Stimulated activated CD4-positive, alpha-beta T cell treated with anti-CD3 and anti-CD28 coated beads, Interleukin-1b, Interleukin-23, amount 100 ng/mL, for 48 hours (primary cell): Measurements from ENCODE around the gene ABCC12.

Experiments
- DNase-seq: peaks from one replicate; pipeline ENCODE4 v3.0.0-alpha.2; 2020

ABCC12 gene

DNA sequence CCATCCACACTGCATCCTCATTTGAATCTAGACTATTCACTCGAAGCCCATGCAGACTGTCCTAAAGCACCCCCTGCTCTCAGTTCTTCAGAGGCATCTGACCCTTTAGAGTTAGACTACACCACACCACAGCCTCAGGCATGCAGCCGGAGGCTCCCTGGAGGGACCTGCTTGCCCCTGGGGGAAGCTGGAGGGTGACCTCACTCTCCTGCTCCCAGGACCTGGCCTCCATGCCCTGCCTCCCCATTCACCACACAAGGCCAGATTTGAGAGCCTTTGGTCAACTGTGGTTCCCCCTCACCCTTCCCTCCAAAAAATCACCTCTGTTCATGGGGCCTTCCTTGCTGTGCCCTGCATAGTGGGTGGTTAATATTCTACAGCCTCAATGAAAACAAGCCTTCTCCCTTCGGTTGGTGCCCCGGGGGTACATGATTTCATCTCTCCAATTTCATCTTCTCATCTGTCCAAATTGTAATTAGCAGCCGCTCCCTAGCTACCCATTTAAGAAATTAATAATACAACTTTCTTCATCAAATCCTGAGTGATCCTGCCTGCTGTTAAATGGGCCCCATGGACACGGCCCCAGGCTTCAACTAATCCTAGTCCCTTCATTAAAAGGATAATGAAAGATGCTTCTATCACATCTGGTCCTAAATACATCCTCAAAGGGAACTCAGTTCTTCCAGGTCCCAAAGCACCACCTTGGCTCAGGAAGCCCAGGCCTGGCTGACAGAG lies 24.4 kb downstream of the ABCC12 start:
- DNase-seq = no peak

DNA sequence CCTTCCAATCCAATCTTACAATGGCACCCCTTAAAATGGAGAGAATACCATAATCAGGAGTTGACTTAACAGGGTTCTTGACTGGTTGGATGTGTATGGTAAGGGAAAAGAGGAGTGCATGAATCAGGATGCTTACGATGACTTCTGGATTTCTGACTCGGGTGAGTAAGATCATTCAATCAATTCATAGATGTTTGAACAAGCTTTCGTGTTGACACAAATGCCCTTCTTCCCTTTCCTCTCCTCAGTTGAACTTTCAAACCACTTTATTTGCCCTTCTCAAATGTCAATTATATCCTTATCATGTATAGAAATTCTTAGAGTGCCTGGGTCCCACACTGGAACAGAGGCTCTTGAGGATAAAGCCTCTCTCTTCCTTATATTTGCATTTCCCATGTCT lies 25.9 kb downstream of the ABCC12 start:
- DNase-seq = no peak

DNA sequence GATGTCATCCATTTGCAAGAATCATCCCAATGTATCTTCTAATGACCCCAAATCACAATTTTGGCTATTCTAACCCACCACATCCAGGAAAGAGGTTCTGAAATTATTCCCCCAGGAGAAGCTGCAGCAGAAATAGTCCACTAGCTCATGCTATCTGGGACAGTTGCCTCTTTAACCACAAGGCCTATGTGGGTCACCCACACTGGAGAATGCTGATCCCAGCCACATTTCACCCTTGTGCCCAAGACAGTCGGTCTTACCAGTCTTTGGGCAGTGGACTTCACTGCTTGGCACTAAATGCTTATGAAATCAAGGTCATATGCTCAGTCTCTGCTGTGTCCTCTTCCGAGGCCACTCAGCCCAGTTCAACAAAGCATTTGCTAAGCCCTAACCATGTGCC lies 27.0 kb downstream of the ABCC12 start:
- DNase-seq = no peak

GRCh38 chr16:48126801-48127644 lies 28.8 kb downstream of the ABCC12 start:
- no peak for DNase-seq

GRCh38 chr16:48125888-48126287 lies 29.9 kb downstream of the ABCC12 start:
- DNase-seq = no peak

DNA sequence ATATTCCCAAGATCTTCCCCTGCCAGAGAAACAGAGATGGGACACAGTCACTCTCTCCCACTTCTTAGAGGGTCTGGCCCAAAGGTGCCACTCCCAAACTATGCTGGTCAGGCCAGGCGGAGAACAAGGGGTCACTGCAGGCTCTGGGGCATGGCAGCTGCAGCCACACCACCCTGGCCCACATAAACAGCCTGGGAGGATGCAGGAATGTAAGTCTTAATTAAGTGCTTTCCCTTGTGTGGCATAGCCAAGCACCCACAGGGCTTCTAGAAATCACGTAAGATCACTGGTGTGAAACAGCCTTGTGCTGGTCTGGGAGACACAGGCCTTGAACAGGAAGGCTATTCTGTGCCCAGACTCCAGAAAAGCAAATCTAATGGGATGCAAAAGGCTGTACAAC lies 31.5 kb downstream of the ABCC12 start:
- no peak for DNase-seq

DNA sequence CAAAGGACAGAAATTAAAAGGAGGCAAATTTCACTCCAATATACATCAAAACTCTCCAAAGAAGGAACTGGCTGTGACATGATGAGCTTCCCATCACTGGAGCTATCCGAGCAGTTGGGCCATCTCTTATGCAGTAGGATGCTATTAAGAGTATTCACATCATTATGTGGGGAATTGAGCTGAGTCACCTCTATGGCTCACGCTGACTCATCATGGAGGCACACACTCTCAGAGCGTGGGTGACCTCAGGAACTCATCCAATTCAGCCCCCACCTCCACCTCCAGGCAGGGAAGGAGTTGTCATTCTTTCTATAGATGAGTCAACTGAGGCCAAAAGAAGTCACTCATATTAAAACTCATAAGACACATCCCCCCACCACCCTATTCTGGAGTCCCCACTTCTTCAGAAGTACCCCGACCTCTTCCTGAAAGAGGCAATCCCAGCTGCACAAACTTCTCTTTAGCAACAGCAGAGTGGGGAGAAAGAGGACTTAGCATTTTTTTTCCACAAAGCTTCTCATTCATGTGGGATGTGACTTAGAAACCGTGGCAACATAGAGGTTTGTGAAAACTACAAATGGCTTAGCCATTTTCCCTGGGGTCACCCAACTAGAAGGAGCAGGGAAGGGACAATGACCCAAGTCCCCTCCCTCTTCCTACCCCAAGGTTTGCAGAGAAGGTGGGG lies 32.5 kb downstream of the ABCC12 start:
- DNase-seq = peak; percentile 86

- DNase-seq = no peak
Observed at GRCh38 chr16:48121276-48121675, 34.5 kb downstream of the ABCC12 start.

DNA sequence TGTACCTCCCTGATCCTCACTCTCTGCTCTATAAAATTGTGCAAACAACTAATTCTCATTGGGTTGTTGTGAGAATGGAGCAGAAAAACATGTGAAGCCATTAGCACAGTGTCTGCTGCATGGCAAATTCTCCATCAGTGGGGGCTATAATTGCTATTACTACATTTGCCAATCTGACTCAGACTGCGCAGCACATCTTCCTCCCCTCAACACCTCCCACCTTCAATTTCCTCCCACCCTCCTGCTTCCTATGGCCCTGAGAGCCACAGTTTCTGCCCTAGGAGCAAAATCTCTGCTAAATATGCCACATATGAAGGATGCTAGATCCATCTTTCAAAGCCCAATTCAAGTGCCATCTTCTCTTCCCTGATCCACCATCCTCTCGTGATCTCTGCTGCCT lies 37.0 kb downstream of the ABCC12 start:
- DNase-seq = no peak

GRCh38 chr16:48117217-48118105 lies 38.3 kb downstream of the ABCC12 start:
- peak; percentile 68 for DNase-seq

DNA sequence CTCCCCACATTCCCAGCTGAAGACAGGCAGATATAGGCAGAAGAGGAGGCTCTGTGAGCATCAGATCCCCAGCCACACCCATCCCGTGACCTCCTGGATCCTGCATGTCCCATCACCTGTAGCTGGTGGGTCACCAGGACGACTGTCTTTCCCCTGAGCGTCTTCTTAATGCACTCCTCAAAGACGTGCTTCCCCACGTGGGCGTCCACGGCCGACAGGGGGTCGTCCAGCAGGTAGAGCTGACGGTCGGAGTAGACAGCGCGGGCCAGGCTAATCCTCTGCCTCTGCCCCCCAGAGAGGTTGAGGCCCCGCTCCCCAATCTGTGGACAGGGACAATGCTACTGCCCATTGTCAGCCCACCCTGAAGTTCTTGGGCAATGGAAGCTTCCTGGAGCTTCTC lies 40.5 kb downstream of the ABCC12 start:
- no peak for DNase-seq

DNA sequence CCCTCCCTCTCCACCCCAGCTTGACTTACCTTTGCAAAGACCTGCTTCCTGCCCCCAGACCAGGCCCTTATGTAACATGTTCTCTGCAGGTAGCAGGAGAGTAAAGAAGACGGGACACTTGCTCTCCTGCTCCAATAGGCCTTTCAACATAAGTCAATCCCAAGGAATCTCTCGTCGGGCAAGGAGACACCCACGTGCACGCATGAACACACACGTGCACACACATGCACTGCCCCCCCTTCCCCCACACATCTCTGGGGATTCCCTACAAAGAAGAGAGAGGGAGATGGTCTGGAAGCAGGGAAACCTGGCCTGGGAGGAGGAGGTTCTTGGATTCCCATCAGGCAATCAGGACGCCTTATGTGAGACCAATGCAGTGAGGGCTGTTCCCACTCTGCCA lies 41.4 kb downstream of the ABCC12 start:
- no peak for DNase-seq

GRCh38 chr16:48113471-48113870 lies 42.3 kb downstream of the ABCC12 start:
- no peak for DNase-seq

DNA sequence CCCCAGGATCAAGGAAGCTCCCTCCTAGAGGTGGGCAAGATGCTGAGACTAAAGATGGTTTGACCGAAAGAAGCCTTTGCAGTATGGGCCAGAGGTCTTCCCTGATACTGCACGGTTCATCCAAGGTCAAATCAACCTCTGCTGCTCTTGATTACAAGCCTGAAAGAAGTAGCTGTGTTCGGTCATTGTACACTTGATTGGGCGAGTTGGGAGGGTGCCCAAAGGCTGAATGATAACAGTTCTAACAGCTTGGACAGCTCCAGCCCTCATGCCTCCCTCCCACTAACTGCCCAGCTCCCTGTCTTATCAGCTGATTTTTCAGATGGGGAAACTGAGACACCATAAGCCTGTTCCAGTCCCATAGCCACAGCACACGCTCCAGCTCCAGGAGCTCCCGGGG lies 42.8 kb downstream of the ABCC12 start:
- no peak for DNase-seq

DNA sequence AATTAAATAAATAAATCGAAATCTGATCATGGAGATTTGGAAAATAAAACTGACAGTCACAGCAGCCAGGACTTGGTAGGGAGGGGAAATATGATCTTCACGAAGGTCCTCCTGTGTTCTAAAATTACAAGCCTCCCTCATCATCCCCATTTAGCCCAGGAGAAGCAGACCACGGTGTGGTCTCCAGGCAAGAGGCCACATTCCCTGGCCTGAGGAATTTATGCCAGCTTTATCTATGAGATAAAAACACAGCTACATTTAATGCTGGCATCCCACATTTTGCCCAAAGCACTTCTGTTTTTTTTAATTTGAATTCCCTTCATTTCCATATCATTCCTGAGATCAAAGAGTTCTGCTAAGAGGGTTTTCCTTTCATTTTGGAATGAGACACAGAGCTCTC lies 43.2 kb downstream of the ABCC12 start:
- no peak for DNase-seq

GRCh38 chr16:48110982-48111381 lies 44.8 kb downstream of the ABCC12 start:
- no peak for DNase-seq

GRCh38 chr16:48110000-48110399 lies 45.8 kb downstream of the ABCC12 start:
- DNase-seq = no peak

DNA sequence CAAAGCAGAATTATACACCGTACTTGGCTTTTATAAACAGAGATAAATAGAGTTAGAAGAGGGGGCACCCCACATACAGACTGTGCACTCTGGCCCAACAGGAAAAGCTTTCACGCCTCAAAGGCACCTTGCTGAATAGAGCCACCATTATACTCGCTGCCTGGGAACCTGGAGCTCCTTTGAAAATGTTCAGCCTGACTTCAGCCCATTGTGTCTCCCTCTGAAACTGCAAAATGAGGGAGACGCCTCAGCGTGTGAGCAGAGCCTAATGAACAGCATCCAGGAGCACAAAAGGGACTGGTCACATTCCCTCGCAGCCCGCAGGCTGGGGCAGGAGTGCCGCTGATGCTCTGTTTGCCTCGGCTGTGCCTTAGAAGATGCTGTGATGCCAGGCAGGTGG lies 46.3 kb downstream of the ABCC12 start:
- DNase-seq = no peak

DNA sequence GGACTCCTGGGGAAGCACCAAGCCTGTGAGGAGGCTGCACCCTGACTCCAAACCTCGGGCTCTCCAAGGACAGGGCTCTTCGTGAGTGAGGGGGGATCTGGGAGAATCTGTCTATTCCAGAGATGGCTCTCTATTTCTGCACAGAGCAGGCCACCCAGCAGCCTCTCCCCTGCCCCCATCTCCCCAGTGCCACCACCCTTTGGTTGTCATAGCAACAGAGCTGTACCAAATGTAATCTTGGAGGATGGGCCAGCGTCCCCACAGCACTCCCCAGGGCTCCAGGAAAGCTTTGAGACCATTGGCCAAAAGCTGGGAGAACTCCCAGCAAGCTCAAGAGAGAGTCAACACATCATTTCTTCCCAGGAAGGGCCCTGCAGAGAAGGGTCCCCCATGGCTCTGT lies 49.3 kb downstream of the ABCC12 start:
- no peak for DNase-seq
